ENCODE data around the gene SYNE3. TPM values are rescaled to one million over a fixed set of nuclear protein-coding genes. Genes with fewer than 3 reads are reported as not detected.

The SYNE3 gene
- total RNA-seq, 2 experiments from 2014 or later, result 64.0 to 64.1 TPM

DNA sequence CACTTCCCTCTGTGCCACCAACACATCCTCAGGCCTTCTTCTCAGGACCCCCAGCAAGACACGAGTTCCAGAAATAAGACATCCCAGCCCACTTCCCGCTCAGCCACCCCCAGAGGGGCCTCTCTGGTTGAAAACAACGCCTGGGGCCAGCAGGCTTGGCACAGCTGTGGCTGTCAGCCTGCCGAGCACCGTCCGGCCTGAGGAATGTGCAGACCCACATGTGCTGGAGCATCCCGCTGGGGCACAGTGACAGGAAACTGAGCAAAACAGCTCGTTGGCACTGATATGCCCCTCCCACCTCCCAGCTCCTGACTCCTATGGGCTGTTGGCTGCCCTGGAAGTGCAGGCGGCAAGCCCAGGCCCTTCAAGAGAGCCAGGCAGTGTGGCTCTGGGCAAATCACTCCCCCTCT, 1.4 kb downstream of the SYNE3 start:
- Mint-ChIP-seq H3K27ac (peak overlapping the region; percentile 92), H3K4me3 (peak overlapping the region; percentile 93), H3K36me3 (ENCODE audit: low read depth) (peaks cover 20% of the 10 kb centered on the region), H3K9me3 (no peaks in the 10 kb centered on the region), H3K4me1 (ENCODE audit: low read depth) (peaks cover 70% of the 10 kb centered on the region), H3K27me3 (no peaks in the 10 kb centered on the region)
- TF ChIP-seq, protein P1, sequence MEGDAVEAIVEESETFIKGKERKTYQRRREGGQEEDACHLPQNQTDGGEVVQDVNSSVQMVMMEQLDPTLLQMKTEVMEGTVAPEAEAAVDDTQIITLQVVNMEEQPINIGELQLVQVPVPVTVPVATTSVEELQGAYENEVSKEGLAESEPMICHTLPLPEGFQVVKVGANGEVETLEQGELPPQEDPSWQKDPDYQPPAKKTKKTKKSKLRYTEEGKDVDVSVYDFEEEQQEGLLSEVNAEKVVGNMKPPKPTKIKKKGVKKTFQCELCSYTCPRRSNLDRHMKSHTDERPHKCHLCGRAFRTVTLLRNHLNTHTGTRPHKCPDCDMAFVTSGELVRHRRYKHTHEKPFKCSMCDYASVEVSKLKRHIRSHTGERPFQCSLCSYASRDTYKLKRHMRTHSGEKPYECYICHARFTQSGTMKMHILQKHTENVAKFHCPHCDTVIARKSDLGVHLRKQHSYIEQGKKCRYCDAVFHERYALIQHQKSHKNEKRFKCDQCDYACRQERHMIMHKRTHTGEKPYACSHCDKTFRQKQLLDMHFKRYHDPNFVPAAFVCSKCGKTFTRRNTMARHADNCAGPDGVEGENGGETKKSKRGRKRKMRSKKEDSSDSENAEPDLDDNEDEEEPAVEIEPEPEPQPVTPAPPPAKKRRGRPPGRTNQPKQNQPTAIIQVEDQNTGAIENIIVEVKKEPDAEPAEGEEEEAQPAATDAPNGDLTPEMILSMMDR (IDR thresholded peaks at IDR 0.05), result no peak
- peak; percentile 20 for DNase-seq
- ATAC-seq, result no peak
- ChIA-PET POLR2A (interaction anchor here (0.8 to 2.9 kb wide), 6 partner anchors 10 to 36 kb away, joined by 3 to 24 read pairs (median 6); no protein-coding TSS in a partner anchor), CTCF (interaction anchor here (1.0 to 5.0 kb wide), 6 partner anchors 7 to 77 kb away, joined by 3 to 59 read pairs (median 3); no protein-coding TSS in a partner anchor)
- intact Hi-C loops (cut with micrococcal nuclease), result no loop called here

DNA sequence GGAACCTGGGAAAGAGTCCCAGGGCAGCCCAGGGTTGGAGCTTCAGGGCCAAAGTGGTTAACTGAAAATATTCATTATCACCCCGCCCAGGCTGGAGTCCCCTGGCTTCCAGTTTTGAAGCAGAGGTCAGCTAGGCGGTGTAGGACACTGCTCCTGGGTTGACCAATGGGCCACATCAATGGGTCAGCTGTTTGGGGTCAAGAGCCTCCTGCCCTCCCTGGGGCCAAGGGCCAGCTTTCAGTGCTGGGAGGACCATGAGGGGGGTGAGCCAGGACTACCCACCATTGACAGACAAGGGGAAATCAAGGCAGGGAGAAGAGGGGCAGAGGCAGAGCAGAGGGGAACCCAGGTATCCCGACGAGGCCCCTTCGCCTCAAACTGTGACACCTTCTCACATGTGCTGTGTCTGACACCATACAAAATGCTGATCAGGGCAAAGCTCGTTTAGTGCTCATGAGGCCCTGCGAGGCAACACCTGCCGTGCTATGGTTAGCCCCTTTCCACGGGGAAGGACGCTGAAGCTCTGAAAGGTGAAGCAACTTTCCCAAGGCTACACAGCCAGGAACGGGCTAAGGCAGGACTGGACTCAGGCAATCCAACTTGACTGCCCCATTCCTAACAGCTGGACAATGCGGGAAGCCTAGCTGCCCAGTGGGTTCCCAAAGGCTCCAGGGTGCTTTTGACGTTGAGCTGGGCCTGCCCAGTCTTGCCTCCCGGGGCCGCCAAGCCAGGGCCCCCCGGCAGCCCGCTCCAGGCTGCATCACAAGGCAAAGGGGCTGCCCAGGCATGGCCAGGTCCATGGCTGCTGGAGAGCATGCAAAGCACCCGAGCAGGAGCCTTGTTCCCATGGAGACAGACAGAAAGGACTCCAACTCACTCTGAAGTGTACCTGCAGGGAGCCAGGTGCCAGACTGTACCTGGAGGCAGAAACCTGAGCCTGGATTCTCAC, 2.0 kb downstream of the SYNE3 start:
- no peaks in the 10 kb centered on the region for H3K9me3 Mint-ChIP-seq
- TF ChIP-seq, protein P1 (IDR thresholded peaks at IDR 0.05), result no peak
- DNase-seq, result no peak
- H3K27ac Mint-ChIP-seq, result peak overlapping the region; percentile 92
- peaks cover 68% of the 10 kb centered on the region for H3K4me1 Mint-ChIP-seq (ENCODE audit: low read depth)
- peak overlapping the region; percentile 93 for H3K4me3 Mint-ChIP-seq
- ChIA-PET POLR2A (interaction anchor here (0.8 to 2.9 kb wide), 6 partner anchors 9 to 68 kb away, joined by 3 to 24 read pairs (median 6); no protein-coding TSS in a partner anchor), CTCF (interaction anchor here (1.0 to 5.0 kb wide), 4 partner anchors 8 to 71 kb away, joined by 3 to 59 read pairs (median 16); no protein-coding TSS in a partner anchor)
- ATAC-seq, result no peak
- intact Hi-C loops (cut with micrococcal nuclease), result no loop called here
- no peaks in the 10 kb centered on the region for H3K27me3 Mint-ChIP-seq
- H3K36me3 Mint-ChIP-seq (ENCODE audit: low read depth), result peaks cover 23% of the 10 kb centered on the region

DNA sequence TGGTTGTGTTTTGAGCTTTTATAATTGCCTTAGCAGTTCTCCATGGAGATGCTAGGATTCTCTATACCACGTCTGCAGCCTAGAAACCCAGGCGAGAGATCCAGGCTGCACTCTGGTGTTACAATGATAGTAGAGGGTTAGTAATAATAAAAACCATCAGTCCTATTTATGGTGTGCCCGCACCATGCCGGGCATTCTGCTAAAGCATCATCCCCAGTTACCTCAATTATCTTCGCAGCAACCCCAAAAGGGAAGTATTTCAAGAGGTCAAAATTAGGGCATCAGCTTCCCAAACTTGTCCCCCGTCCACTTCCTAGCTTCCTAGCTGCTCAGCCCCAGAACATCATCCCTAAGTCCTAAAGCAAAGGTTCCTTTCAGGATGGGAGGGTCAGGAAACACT, 3.2 kb downstream of the SYNE3 start:
- DNase-seq (no peak), ATAC-seq (no peak)
- Mint-ChIP-seq H3K27me3 (no peaks in the 10 kb centered on the region), H3K27ac (peak overlapping the region; percentile 3), H3K4me3 (no peak overlapping the region), H3K9me3 (no peaks in the 10 kb centered on the region), H3K36me3 (ENCODE audit: low read depth) (peaks cover 25% of the 10 kb centered on the region), H3K4me1 (ENCODE audit: low read depth) (peaks cover 63% of the 10 kb centered on the region)
- POLR2A ChIA-PET, result interaction anchor here (0.8 to 1.5 kb wide), 2 partner anchors 18 to 61 kb away, joined by 3 to 4 read pairs; no protein-coding TSS in a partner anchor
- TF ChIP-seq, protein P1 (IDR thresholded peaks at IDR 0.05), result no peak
- CTCF ChIA-PET, result interaction anchor here (1.0 to 5.0 kb wide), 2 partner anchors 12 to 60 kb away, joined by 3 to 59 read pairs; no protein-coding TSS in a partner anchor
- intact Hi-C loops (cut with micrococcal nuclease), result no loop called here

DNA sequence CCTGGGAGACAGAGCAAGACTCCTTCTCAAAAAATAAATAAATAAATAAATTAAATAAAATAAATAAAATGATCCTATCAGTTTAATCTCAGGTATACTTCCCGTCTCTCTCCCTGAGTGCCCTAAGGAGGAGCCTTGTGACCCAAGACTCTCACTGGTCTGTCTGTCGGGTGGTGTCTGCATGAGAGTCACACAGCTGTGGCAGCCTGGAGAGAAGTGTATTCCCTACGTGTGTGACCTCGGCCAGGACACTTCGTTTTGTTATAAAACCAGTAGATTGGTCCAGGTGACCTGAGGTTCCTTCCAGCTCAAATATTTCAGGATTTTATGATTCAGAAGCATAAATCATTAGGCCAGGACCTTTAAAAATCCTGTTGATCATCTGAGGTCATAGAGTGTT, 4.8 kb downstream of the SYNE3 start:
- Mint-ChIP-seq H3K27ac (no peak overlapping the region), H3K4me1 (ENCODE audit: low read depth) (peaks cover 64% of the 10 kb centered on the region), H3K36me3 (ENCODE audit: low read depth) (peaks cover 38% of the 10 kb centered on the region), H3K9me3 (no peaks in the 10 kb centered on the region), H3K27me3 (no peaks in the 10 kb centered on the region), H3K4me3 (no peak overlapping the region)
- DNase-seq (no peak), ATAC-seq (no peak)
- intact Hi-C loops (cut with micrococcal nuclease), result no loop called here
- TF ChIP-seq, protein P1 (IDR thresholded peaks at IDR 0.05), result no peak
- ChIA-PET POLR2A (interaction anchor here (0.8 to 1.7 kb wide), 2 partner anchors 11 to 18 kb away, joined by 4 read pairs; no protein-coding TSS in a partner anchor), CTCF (interaction anchor here (0.6 to 1.8 kb wide), 2 partner anchors 15 to 59 kb away, joined by 3 to 6 read pairs; no protein-coding TSS in a partner anchor)

Data from activated CD8-positive, alpha-beta T cell treated with anti-CD3 and anti-CD28 coated beads for 36 hours (primary cell).